ENCODE data around the gene C19orf25.
"Not testable (repeated sequence)": the region's sequence is repeated elsewhere in the genome, so short reads cannot be mapped to it uniquely, and the experiment has no call there.

Gene C19orf25

DNA sequence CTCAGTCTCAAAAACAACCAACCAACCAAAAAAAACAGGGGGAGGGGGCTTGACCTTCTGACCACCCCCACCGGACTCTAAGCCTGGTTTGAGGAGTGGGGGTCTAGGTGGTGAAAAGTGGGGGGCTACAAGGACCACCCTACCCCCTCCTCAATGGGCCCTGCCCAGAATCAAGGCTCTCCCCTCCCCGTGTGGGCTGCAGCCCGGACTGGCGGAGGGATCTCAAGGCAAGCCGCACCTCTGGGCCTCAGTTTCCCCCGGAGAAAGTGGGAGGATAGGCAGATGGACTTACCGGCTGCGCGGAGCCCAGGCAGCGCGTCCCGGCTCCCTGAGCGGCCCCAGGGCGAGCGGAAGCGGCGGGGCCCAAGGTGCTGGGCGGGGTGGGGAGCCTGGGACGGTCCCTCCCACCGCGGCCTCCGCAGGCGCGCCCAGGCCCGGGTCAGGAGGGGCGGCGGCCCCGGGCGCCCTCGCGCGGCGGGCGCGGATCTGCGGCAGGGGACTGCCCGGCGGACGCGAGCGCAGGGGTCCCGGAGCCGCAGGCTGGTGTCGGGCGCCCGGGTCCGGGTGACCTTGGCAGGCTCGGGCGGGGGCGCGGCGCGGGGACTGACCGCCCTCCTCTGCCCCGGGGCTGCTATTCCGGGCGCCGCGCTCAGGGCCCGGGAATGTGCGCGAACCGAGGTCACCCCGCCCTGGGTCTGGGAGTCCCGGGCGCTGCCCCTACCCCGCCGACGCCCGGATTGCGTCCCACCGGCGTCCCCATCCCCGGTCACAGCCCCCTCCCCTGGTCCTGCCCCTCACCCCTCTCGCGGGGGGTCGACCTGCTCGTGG, 33.9 kb upstream of the C19orf25 start, which contains the start of gene ADAMTSL5:
Gene ADAMTSL5 (minus strand): TSS at position 349 of the 828 bp plus-strand sequence. CDS start 2,076 bp downstream, outside the sequence.
- no peak for DNase-seq (ENCODE audit: low read depth)

DNA sequence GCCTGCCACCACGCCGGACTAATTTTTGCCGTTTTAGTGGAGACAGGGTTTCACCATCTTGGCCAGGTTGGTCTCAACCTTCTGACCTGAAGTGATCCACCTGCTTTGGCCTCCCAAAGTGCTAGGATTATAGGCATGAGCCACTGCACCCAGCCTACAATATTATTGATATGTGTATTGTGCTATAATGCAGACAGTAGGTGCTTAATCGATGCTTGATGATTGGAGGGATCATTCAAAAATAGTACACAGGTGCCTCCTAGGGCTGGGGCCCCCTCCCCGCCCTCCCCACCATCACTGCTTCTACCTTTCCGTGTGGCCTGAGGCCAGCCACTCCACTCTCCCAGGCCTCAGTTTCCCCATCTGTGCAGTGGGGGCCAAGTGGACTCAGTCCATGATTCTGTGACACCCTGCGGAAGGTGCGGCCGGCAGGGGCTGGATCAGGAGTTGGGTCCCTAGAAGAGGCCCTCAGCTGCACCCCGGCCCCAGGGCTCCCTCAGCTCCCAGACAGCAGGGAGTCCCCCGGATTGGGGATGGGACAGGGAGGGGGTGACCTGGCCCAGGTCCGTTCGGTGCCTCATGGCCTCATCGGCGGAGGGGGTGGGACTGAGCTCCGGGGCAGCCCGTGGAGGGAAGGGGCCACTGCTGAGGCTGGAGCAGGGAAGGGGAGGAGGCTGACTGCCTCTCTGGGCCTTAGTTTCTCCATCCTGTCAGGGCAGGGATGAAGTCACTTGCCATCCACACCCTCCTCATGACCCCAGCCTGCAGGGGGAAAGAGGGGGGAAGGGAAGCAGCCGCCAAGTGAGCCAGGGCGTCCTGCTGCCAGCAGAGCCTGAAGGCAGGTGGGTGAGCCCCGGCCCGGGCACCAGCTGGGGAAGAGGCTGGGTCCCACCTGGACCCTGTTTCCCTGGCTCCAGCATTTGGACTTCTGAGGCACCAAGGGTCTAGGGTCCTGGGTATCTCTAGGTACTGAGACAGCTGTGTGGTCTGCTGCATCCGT, 32.6 kb upstream of the C19orf25 start:
- DNase-seq (ENCODE audit: low read depth), result no peak

DNA sequence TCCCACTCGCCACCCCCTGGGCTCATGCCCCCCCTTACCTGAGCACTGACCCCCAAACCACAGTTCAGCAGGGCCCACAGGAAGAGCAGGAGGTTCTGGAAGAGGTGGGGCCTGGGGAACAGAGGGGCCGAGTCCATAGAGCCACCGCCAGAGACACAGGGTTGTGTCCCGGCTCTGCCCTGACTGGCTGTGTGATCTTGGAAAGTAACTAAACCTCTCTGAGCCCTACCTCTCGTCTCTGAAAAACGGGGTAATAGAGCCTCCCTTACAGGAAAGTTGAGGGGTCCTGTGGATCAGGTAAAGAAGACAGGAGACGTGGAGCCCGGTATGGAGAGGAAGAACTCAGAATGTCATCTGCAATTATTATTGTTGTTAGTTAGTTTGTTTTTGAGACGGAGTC, 31.8 kb upstream of the C19orf25 start:
- DNase-seq (ENCODE audit: low read depth), result no peak

DNA sequence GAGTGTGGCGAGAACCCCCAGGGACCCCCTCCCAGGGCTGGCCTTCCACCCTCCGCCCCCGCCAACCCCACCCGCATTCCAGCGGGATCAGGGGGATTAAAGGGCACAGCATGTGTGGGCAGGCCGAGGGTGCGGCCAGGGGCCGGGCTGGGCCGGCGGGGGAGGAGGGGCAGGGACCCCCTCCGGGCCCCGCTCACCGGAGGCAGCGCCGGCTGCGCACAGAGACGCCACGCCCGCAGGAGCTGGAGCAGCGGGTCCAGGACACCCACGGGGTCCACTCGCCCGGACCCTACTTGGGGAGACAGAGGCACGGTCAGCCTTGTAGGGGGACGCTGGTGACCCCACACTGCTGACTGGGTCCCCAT, 31.4 kb upstream of the C19orf25 start:
- DNase-seq (ENCODE audit: low read depth), result no peak

DNA sequence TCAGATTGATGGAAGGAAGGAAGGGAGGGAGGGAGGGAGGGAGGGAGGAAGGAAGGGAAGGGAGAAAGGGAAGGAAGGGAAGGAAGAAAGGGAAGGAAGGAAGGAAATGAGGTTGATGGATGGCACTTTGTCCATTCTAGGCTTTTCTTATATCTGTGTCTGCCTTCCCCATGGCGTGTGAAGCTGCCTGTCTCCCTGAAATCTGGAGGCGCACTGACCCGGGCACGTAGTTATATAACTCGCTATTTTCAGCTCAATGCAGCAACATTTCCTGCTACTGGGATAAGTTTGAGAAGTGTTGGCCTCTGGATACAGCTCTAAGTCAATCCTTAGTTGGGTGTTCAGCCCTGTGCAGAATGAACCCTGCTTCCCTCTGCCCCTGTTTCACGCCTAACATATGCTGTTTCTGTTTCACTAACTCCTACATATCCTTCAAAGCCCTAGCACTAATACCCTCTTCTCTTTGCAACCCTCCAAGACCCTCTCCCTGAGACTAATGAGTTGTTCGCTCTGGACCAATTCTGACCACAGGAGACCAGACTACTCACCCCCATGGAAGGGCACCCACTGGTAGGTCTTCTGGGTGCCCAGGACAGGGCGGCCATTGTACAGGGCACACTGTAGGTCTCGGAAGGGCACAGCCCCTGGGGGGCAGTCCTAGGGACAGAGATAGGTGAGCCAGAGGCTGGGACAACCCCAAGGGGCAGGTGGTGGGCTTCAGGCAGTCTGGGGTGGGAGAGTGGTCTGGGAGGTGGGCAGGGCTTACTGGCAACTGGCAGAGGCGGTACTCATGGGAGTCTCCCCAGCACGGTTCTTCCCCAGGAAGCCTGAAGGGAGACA, 30.8 kb upstream of the C19orf25 start:
- DNase-seq (ENCODE audit: low read depth), result no peak

DNA sequence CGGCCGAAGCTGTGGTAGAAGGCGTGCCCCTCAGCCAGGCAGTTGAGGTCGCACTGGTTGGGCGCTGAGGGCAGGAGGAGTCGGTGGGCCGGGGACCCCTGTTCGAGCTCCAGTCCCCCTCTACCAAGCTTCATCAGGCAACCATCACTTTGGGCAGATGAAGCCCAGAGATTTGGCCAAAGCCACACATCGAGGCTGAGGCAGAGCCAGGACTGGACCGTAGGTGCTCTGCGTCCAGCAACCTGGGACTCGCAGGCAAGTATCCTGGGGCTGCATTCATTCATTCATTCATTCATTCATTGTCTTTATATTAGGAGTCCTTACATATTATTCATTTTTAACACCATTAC, 29.5 kb upstream of the C19orf25 start:
- DNase-seq (ENCODE audit: low read depth), result no peak

DNA sequence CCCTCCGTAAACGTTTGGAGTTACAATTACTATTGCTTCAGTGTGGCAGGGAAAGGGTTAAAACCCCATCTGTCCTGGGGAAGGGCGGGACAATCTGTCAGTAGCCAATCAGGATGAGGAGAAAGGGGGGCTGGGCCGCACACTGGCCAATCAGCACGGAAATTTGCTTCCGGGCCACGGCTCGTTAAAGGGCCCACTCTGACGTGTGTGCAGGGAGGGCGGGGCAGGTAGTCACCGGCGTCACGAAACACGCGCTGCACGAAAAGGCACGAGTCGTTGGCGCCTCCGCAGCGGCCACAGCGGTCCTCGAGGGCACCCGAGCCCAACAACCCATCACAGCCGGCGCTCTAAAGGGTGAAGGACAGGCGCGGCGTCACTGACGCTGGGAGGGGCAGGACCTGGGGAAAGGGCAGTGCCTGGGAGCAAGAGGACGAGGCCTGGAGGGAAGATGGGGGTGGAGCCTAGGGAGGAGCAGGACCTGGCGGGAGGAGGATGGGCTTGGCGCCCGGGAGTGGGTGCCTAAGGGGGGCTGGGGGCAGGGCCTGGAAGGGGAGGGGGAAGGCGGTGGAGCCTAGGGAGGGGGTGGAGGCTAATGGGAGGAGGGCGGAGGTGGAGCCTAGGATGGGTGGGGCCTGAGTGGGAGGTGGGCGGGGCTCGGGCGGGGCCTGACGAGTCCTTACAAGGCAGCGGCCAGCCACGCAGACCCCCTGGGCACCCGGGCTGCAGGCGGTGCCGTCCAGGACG, 28.9 kb upstream of the C19orf25 start:
- DNase-seq (ENCODE audit: low read depth), result peak; percentile 77

DNA sequence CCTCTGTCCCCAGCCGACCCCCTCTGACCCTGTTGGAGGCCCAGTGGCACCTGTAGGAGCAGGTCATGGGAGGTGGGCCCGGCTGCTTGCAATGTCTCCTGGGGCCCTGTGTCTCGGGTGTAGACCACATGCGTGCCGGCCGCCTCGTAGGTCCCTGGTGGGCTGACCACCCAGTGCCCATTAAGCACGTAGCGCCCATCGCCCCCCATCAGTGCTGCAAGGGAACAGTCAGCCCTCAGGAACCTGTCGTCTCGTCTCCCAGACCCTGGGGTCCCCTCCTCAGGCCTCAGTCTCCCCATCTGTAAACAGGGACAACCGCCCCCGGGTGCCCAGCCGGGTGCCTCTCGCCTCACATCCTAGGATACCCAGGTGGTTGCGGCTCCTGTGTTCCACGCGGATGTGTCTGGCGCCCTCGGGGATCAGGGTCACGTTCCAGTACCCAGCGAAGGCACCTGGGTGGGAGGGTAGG, 28.2 kb upstream of the C19orf25 start:
- no peak for DNase-seq (ENCODE audit: low read depth)

DNA sequence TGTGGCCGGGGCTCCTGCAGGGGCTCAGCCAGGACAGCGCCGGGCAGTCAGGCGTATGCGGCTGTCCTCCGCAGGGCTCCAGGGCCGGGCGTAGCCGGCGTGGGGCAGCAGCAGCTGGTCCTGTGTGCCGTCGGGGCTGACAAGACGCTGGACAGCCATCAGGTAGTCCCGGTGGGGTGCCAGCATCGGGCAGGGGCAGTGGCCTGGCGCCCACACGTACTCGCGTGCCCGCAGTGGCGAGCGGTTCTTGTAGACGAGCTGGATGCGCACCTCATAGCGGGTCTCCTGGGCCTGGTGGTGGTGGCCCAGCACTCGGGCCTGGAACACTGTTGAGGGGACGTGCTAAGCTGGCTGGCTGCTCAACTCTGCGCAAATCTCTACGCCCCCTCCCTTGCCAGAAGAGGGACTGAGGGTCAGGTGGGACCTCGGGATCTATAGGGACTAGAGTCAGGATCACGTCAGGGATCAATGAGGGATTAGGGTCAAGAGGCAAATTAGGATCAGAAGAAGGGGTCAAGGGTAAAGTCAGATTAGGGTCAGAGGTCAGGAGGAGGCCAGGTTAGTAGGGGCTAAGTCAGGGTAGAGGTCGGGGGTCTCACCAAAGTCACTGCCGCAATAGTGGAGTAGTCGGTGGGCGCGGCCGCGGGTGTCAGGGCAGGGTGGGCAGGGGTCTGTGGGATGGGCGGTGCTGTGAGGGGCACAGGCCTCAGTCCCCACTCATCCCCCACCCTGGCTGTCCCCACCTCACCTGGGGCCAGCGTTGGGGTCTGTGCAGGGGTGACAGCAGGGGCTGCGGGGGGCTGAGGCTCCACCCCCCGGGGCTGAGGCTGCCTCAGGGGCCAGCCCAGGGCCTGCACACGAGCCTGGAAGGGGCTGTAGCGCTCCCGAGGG, 27.2 kb upstream of the C19orf25 start:
- no peak for DNase-seq (ENCODE audit: low read depth)

DNA sequence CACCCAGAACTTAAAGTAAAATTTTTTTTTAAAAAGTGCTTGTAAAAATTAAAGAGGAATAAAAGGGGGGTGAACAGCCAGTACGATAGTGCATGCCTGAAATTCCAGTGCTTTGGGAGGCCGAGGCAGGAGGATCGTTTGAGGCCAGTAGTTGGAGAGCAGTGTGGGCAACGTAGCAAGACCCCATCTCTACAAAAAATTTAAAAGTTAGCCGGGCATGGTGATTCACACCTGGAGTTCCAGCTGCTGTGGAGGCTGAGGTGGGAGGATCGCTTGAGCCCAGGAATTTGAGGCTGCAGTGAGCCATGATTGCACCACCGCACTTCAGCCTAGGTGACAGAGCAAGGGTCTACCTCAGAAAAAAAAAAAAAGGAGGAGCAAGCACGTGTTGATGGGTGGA, 26.0 kb upstream of the C19orf25 start:
- no peak for DNase-seq (ENCODE audit: low read depth)

DNA sequence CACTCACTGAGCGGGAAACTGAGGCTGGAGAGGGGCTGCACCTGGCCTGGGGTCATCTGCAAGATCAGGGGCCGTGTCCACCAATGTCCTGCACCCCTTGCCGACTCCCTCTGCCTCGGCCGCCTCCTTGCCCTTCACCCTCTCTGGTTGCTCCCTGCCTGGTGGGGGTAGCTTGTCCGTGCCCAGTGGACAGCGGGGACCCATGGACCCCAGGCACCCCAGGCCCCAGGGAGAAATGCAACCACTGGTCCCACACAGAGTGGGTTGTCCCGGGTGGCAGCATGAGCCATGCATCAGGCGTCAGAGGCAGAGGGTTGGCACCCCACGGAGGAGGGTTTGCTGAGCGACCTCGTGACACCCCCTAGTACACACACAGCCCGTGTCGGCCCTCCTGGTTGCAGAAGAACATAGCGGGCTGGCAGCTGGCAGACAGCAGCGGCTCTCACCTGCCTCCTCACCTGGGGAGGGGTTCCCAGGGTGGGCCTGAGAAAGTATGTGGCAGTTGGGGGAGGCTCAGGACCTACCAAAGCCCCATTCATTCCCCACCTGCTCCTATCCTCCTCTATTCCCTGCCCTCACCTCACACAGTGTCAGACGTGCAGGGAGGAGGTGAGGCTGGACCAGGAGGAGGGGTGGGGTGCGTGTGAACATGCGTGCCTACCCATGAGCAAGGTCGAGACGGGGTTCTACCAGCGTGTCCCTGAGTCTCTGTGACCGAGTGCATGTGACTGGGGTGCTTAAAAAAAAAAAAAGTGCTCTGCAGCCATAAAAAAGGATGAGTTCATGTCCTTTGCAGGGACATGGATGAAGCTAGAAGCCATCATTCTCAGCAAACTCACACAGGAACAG, 25.1 kb upstream of the C19orf25 start:
- no peak for DNase-seq (ENCODE audit: low read depth)

DNA sequence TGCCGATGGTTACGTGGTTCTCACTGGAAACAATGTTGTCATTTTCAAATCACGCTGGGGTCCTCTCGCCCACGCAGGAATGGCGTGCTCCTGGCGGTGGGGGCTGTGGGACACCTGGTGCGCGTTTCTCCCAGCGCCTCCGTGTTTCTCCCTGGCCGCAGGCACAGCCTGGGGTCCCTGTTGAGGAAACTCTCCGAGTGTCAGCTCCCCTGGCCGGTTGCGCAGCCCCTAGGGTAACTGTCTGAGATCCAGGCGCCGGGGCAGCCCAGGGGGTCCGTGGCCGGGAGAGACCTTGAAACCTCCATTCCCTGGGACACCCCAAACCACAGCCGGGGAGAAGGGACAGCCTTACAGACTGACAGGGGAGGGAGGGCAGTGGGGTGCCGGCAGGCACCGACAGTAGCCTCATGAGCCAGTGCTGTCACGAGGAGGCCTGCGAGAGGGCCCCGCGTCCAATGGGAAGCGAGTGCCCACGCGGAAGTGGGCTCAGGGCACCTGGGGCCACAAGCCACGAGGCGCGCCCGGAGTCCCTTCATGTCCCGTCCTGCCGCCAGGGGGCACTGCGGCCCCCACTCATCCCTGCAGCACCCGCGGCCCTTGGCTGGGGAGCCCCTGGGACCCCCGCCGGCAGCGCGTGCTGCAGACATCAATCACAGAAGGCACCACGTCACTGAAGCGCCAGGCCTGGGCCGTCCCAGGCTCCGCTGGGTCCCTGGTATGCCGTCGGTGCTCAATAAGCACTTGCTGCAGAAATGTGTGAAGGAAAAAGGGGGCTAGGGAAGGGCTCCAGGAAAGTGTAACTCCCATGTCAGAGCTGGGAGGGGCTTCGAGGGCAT, 24.3 kb upstream of the C19orf25 start:
- no peak for DNase-seq (ENCODE audit: low read depth)

DNA sequence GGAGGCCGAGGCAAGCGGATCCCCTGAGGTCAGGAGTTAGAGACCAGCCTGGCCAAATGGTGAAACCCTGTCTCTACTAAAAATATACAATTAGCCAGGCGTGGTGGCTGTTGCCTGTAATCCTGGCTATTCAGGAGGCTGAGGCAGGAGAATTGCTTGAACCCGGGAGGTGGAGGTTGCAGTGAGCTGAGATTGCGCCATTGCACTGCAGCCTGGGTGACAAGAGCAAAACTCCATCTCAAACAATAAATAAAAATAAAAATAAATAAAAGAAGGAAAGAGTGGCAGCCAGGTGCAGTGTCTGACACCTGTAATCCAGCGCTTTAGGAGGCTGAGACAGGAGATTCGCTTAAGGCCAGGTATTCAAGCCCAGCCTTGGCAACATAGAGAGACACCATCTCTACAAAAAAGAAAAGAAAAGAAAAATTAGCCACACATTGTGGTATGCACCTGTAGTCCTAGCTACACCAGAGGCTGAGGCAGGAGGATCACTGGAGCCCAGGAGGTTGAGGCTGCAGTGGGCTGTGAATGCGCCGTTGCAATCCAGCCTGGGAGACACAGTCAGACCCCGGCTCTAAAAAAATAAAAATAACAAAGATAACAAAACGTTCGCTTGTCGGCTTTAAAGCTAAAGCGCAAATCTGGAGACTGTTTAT, 23.5 kb upstream of the C19orf25 start:
- DNase-seq (ENCODE audit: low read depth), result no peak

DNA sequence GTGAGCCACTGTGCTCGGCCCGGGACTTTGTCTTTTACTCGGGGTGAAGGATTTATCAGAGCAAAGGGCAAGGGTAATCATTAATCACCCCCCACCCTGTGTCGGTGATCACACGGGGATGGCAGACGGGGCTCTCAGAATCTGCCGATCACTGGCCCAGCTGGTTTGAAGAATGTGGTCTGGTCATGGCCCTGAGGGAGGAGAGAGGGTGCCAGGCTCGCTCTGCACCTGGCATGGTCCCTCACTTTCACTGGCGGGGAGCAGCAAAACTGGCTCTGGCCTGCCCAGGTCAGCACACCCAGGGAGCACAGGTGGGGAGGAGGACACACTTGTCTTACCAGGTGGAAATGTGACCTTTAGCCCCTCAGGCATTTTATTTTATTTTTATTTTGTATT, 22.2 kb upstream of the C19orf25 start:
- DNase-seq (ENCODE audit: low read depth), result no peak

DNA sequence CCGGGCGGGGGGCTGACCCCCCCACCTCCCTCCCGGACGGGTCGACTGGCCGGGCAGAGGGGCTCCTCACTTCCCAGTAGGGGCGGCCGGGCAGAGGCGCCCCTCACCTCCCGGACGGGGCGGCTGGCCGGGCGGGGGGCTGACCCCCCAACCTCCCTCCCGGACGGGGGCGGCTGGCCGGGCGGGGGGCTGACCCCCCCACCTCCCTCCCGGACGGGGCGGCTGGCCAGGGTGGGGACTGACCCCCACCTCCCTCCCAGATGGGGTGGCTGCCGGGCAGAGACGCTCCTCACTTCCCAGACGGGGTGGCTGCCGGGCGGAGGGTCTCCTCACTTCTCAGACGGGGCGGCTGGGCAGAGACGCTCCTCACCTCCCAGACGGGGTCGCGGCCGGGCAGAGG, 20.2 kb upstream of the C19orf25 start:
- not testable (repeated sequence) for DNase-seq (ENCODE audit: low read depth)

DNA sequence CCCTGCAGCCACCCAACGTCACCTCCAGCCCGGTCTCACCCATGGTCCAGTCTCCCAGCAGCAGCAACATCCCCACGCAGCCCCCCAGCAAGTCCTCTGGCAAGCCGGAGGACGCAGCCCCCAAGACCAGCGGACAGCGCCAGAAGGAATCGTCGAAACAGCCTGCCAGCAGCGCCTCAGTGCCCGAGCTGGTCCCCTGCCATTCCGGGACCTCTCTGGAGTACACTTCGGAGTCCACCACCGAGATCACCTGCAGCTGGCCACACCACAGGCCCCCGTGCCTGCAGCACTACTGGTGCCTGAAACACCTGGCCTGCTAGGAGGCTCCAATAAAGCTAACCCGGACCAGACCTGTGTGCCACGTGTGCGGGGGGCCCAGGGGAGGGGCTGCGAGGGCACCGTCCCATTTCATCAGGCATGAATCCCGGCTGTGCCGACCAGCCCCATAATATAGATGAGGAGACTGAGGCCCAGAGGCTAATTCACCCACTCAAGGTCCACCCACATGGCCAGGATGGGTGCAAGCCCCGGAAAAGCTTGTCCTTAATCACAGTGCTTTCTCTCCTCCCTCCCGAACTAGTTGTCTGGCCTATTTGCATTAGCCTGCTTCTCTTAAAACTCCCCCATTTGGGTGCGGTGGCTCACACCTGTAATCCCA, 18.7 kb upstream of the C19orf25 start:
- DNase-seq (ENCODE audit: low read depth), result no peak

Measured in non-pigmented ciliary epithelial cell (primary cell).